IMR-90 (cell line): ENCODE results near the gene LUC7L3. TPM values are rescaled to one million over a fixed set of nuclear protein-coding genes. Genes with fewer than 3 reads are reported as not detected.

Source experiments
- ATAC-seq: fragments of 200-7000 bp; cut with Tn5 transposase; 2 replicates; pipeline ENCODE4 v1.9.1; 2020; ENCODE audit warnings: low read depth, mild to moderate bottlenecking, moderate library complexity
- BruUV-seq: library from RNA; stranded (reverse); fragments of 400-500 nt; replicated peaks from 2 replicates; lab custom pipeline; 2021; lab: Mats Ljungman, UMichigan
- CTCF ChIA-PET: fragments of 300-600 bp; formaldehyde crosslinking; extraction: SDS; loops from one replicate; lab custom pipeline; 2021; ENCODE audit warnings: antibody characterized with exemption; lab: Yijun Ruan, JAX
- POLR2A ChIA-PET: fragments of 300-600 bp; sonication (Branson Sonifier 250); formaldehyde crosslinking; loops from one replicate; lab custom pipeline; 2022; ENCODE audit warnings: antibody characterized with exemption; ENCODE audit not compliant: unreplicated experiment; lab: Charles Lee
- DNase-seq: peaks from one replicate; pipeline ENCODE4 v3.0.0; 2013
- H2AFZ ChIP-seq: replicated peaks from 2 replicates; pipeline ENCODE3; 2013; ENCODE audit warnings: low read length, mild to moderate bottlenecking; ENCODE audit not compliant: poor library complexity
- H2AK5ac ChIP-seq: 2 replicates; pipeline ENCODE4 v1.6.1; 2013; ENCODE audit warnings: low read depth, low read length, inconsistent platforms
- H2AK9ac ChIP-seq: replicated peaks from 2 replicates; pipeline ENCODE3; 2013; ENCODE audit warnings: mild to moderate bottlenecking, low read depth, low read length, moderate library complexity; ENCODE audit not compliant: poor library complexity
- H2BK120ac ChIP-seq: 2 replicates; pipeline ENCODE4 v1.6.1; 2013; ENCODE audit warnings: low read depth, low read length, inconsistent platforms
- H2BK15ac ChIP-seq: 3 replicates; pipeline ENCODE4 v1.6.1; 2013; ENCODE audit warnings: low read depth, low read length, inconsistent platforms
- H2BK20ac ChIP-seq: 2 replicates; pipeline ENCODE4 v1.6.1; 2013; ENCODE audit warnings: low read depth, mild to moderate bottlenecking, inconsistent platforms, low read length, moderate library complexity
- H2BK5ac ChIP-seq: 2 replicates; pipeline ENCODE4 v1.6.1; 2013; ENCODE audit warnings: mild to moderate bottlenecking, low read depth, low read length, inconsistent platforms; ENCODE audit not compliant: poor library complexity, severe bottlenecking
- H3K14ac ChIP-seq: replicated peaks from 2 replicates; pipeline ENCODE4 v1.6.1; 2013; ENCODE audit warnings: low read depth, low read length, inconsistent platforms
- H3K18ac ChIP-seq: 2 replicates; pipeline ENCODE4 v1.6.1; 2013; ENCODE audit warnings: low read depth, low read length, control low read depth
- H3K23ac ChIP-seq: 2 replicates; pipeline ENCODE4 v1.6.1; 2013; ENCODE audit warnings: low read depth, low read length, inconsistent platforms
- H3K27ac ChIP-seq: 2 replicates; pipeline ENCODE4 v1.5.1; 2013; ENCODE audit warnings: mild to moderate bottlenecking, control low read depth, low read length; ENCODE audit not compliant: insufficient read depth
- H3K27me3 ChIP-seq: 2 replicates; pipeline ENCODE4 v1.6.1; 2013; ENCODE audit warnings: low read length; ENCODE audit not compliant: control insufficient read depth, insufficient read depth
- H3K36me3 ChIP-seq: 2 replicates; pipeline ENCODE4 v1.6.1; 2013; ENCODE audit warnings: low read length, mixed read lengths; ENCODE audit not compliant: control insufficient read depth, insufficient read depth
- H3K4ac ChIP-seq: 2 replicates; pipeline ENCODE4 v1.6.1; 2013; ENCODE audit warnings: low read depth, low read length, inconsistent platforms
- H3K4me1 ChIP-seq: 2 replicates; pipeline ENCODE4 v1.6.1; 2013; ENCODE audit warnings: low read length, mixed read lengths; ENCODE audit not compliant: control insufficient read depth, insufficient read depth
- H3K4me2 ChIP-seq: 2 replicates; pipeline ENCODE4 v1.6.1; 2013; ENCODE audit warnings: low read depth, mild to moderate bottlenecking, control low read depth, low read length, moderate library complexity
- H3K4me3 ChIP-seq: 2 replicates; pipeline ENCODE4 v1.5.1; 2013; ENCODE audit warnings: low read depth, mild to moderate bottlenecking, control low read depth, low read length, moderate library complexity; ENCODE audit not compliant: insufficient read depth
- H3K56ac ChIP-seq: 2 replicates; pipeline ENCODE4 v1.6.1; 2013; ENCODE audit warnings: low read length, inconsistent platforms; ENCODE audit not compliant: insufficient read depth; ENCODE audit errors: extremely low read depth
- H3K79me1 ChIP-seq, 2 experiments: 2 replicates each; pipeline ENCODE4 v1.6.1; 2013; ENCODE audit warnings: low read length in 2 of 2, inconsistent platforms in 1 of 2, low read depth in 1 of 2
- H3K9ac ChIP-seq: 2 replicates; pipeline ENCODE4 v1.6.1; 2013; ENCODE audit warnings: low read depth, low read length, control low read depth
- H3K9me1 ChIP-seq: 2 replicates; pipeline ENCODE4 v1.6.1; 2013; ENCODE audit warnings: low read length, inconsistent platforms; ENCODE audit not compliant: insufficient read depth
- H3K9me3 ChIP-seq: 2 replicates; pipeline ENCODE4 v1.6.1; 2013; ENCODE audit warnings: low read length; ENCODE audit not compliant: control insufficient read depth, insufficient read depth
- H4K20me1 ChIP-seq: 2 replicates; pipeline ENCODE4 v1.6.1; 2013; ENCODE audit warnings: low read length, inconsistent platforms; ENCODE audit not compliant: insufficient read depth
- H4K5ac ChIP-seq: 2 replicates; pipeline ENCODE4 v1.6.1; 2013; ENCODE audit warnings: mild to moderate bottlenecking, low read depth, low read length, control low read depth
- H4K8ac ChIP-seq, 2 experiments: 2 replicates each; pipeline ENCODE4 v1.6.1; 2013; ENCODE audit warnings: low read depth in 2 of 2, low read length in 2 of 2, control low read depth in 1 of 2, inconsistent platforms in 1 of 2
- H4K91ac ChIP-seq: 2 replicates; pipeline ENCODE4 v1.6.1; 2013; ENCODE audit warnings: low read depth, low read length, inconsistent platforms; ENCODE audit not compliant: insufficient read depth
- CHD1 ChIP-seq: IDR thresholded peaks from 2 replicates; pipeline ENCODE4 v1.6.1; 2012; ENCODE audit warnings: low read depth, low read length, improper control_type of control experiment
- MXI1 ChIP-seq: IDR thresholded peaks from 2 replicates; pipeline ENCODE4 v1.6.1; 2012; ENCODE audit warnings: low read depth, mild to moderate bottlenecking, low read length, moderate library complexity, borderline replicate concordance
- RAD21 ChIP-seq: IDR thresholded peaks from 2 replicates; pipeline ENCODE4 v1.6.1; 2012; ENCODE audit warnings: low read length, improper control_type of control experiment
- RFX5 ChIP-seq: IDR thresholded peaks from 2 replicates; pipeline ENCODE4 v1.8.0; 2012; ENCODE audit warnings: low read depth, mild to moderate bottlenecking, low read length, moderate library complexity
- WGBS, 2 experiments: methylation state at CpG; one replicate each; pipeline versions ENCODE4 v1.1.5 to v1.1.7; 2013; ENCODE audit warnings: missing lambda C conversion rate in 2 of 2; ENCODE audit not compliant: insufficient read length in 1 of 2; ENCODE audit errors: extremely low coverage in 2 of 2; 5-methylcytosine and 5-hydroxymethylcytosine counted together
- dilution Hi-C: fragments of 300-500 bp; cut with HindIII; formaldehyde crosslinking; loops from one replicate; pipeline ENCODE4 v1.14.3; 2018; ENCODE audit warnings: low sequenced_read_pairs; ENCODE audit not compliant: unreplicated experiment
- in situ Hi-C: fragments of 300-500 bp; cut with MboI; formaldehyde crosslinking; loops from 3 replicates; pipeline ENCODE4 v1.14.3; 2019; ENCODE audit warnings: low sequenced_read_pairs, inconsistent platforms, mixed read lengths
- intact Hi-C: fragments of 100-400 bp; cut with micrococcal nuclease; formaldehyde crosslinking; loops from 2 replicates; pipeline ENCODE4 v1.10.0; 2022
- polyA plus RNA-seq, 3 experiments: library from polyadenylated mRNA; depleted of rRNA; stranded (reverse); fragments of >200 nt; gene quantifications; 2 replicates each; pipeline ENCODE4 v1.2.3, GENCODE V29; 2012; ENCODE audit warnings: low replicate concordance in 1 of 3
- total RNA-seq: library from RNA; depleted of rRNA; stranded (reverse); fragments of >200 nt; gene quantifications from 2 replicates; pipeline ENCODE4 v1.2.3, GENCODE V29; 2012

Gene LUC7L3
- total and polyA plus RNA-seq, 2 of the 4 experiments (the other 2 are of a cell fraction) = 17.7 to 44.7 TPM

DNA sequence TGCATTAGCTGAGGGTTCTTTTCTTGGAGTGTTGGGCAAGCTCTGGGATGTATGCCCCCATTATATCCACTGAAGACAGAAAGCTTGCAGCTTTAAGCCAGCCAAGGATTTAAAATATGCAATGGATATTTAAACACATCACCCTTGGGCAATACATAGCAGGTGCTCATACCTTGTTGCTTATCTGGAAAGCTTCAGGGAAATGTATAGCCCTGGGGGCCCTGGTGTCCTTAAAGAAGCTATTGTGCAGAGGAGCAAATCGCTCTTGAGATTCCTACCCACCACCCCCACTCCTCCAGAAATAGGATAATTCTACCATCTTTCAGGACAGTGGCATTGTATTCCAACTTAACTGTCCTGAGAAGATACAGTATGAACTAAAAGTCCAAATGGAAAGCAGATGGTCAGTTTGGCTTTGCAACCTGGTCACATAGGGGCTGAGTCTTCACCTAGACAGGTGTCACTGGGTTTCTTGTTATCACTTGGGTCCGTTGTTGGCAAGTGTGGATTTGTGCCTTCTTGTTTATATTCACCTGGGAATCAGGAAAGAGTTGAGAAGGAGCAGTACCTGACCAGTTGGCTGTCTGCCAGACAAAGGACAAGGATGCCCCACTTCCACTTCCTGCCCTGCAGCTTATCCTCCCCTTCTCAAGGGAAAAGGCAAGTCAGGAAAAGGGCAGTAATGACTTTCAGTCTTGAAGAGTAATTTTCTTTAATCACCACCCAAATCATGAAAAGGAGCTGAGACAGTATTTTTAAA lies 44.5 kb downstream of the LUC7L3 start:
- Histone ChIP-seq H3K56ac (no peak overlapping the region), H2AK5ac (no peak overlapping the region), H4K5ac (no peak overlapping the region), H4K8ac (no peak overlapping the region), H2BK120ac (no peak overlapping the region), H3K27me3 (peaks cover 5% of the 10 kb centered on the region), H2BK15ac (no peak overlapping the region), H3K18ac (no peak overlapping the region), H3K9me3 (no peaks in the 10 kb centered on the region), H3K23ac (no peak overlapping the region), H3K4me2 (no peak overlapping the region), H3K14ac (no peak overlapping the region), H3K4me1 (no peaks in the 10 kb centered on the region), H3K79me1 (no peaks in the 10 kb centered on the region), H3K9me1 (no peaks in the 10 kb centered on the region), H3K36me3 (no peaks in the 10 kb centered on the region), H3K9ac (no peak overlapping the region), H2BK20ac (no peak overlapping the region), H4K20me1 (no peaks in the 10 kb centered on the region), H3K4ac (no peak overlapping the region), H2BK5ac (no peak overlapping the region), H3K27ac (no peak overlapping the region), H3K4me3 (no peak overlapping the region), H2AFZ (no peak overlapping the region), H4K91ac (no peak overlapping the region), H2AK9ac (no peak overlapping the region)
- ChIA-PET CTCF (interaction anchor here (1.9 kb wide), 1 partner anchor 19 kb away, joined by 6 read pairs; no protein-coding TSS in a partner anchor), POLR2A (no interaction called here)
- BruUV-seq = no TSS peak
- no peak; the same call in 1 of the 2 replicates for ATAC-seq
- no peak for DNase-seq
- dilution Hi-C loops = no loop called here
- WGBS, 2 experiments = no CpG with 5 or more reads among the region's 2 CpGs
- TF ChIP-seq MXI1 = no peak
- TF ChIP-seq CHD1 = no peak
- TF ChIP-seq RAD21 = no peak
- no peak for TF ChIP-seq RFX5
- intact Hi-C loops = no loop called here
- in situ Hi-C loops = no loop called here
